HepG2 (cell line): ENCODE measurements around the gene MED15. TPM values are rescaled to one million over a fixed set of nuclear protein-coding genes. Genes with fewer than 3 reads are reported as not detected.

Experiments used
- ARNTL ChIP-seq: sonication (generic); formaldehyde crosslinking; IDR thresholded peaks from 2 replicates; pipeline ENCODE4 v1.4.0; 2020; ENCODE audit warnings: mild to moderate bottlenecking, missing genetic modification reagents
- CEBPB ChIP-seq: IDR thresholded peaks from 2 replicates; pipeline ENCODE4 v1.6.1; 2011; ENCODE audit warnings: low read depth, low read length, improper control_type of control experiment, borderline replicate concordance
- CEBPZ ChIP-seq: IDR thresholded peaks from 2 replicates; pipeline ENCODE4 v1.6.1; 2012; ENCODE audit warnings: low read length, improper control_type of control experiment
- HMG20B ChIP-seq: conservative IDR thresholded peaks from 2 replicates; pipeline ENCODE4 v1.6.1; 2016; ENCODE audit warnings: missing genetic modification reagents, missing compliant biosample characterization
- KDM4B ChIP-seq: sonication (generic); formaldehyde crosslinking; IDR thresholded peaks from 2 replicates; pipeline ENCODE4 v1.4.0; 2020; ENCODE audit warnings: missing genetic modification reagents
- MAFK ChIP-seq, 2 experiments: IDR thresholded peaks in 1 of 2; conservative IDR thresholded peaks in 1 of 2; 2 replicates each; pipeline ENCODE4 v1.6.1; 2011; ENCODE audit warnings: improper control_type of control experiment in 2 of 2, low read length in 2 of 2
- SKI ChIP-seq: fragments of 450-650 bp; IDR thresholded peaks from one replicate; pipeline ENCODE4 v1.6.1; 2018; ENCODE audit warnings: mild to moderate bottlenecking; ENCODE audit not compliant: partially characterized antibody
- SMC3 ChIP-seq: IDR thresholded peaks from 2 replicates; pipeline ENCODE4 v1.6.1; 2011; ENCODE audit warnings: low read length, improper control_type of control experiment
- SNAPC2 ChIP-seq: sonication (generic); formaldehyde crosslinking; IDR thresholded peaks from 2 replicates; pipeline ENCODE4 v1.8.1; 2022; ENCODE audit warnings: mild to moderate bottlenecking, missing genetic modification reagents
- TAF1 ChIP-seq: sonication (generic); formaldehyde crosslinking; IDR thresholded peaks from 2 replicates; pipeline ENCODE4 v1.4.0; 2020; ENCODE audit warnings: missing genetic modification reagents
- TBX2 ChIP-seq: sonication (generic); formaldehyde crosslinking; IDR thresholded peaks from 2 replicates; pipeline ENCODE4 v1.5.0; 2020; ENCODE audit warnings: missing genetic modification reagents, mild to moderate bottlenecking, borderline replicate concordance
- TEAD3 ChIP-seq: optimal IDR thresholded peaks from 2 replicates; pipeline ENCODE3; 2016; ENCODE audit warnings: borderline replicate concordance
- ZFP36L2 ChIP-seq: sonication (generic); formaldehyde crosslinking; IDR thresholded peaks from 2 replicates; pipeline ENCODE4 v1.4.0; 2020; ENCODE audit warnings: missing genetic modification reagents
- ZFP82 ChIP-seq: sonication (generic); formaldehyde crosslinking; IDR thresholded peaks from 2 replicates; pipeline ENCODE4 v1.5.1; 2020; ENCODE audit warnings: mild to moderate bottlenecking, missing genetic modification reagents, borderline replicate concordance
- ZMYM3 ChIP-seq: sonication (generic); formaldehyde crosslinking; IDR thresholded peaks from 2 replicates; pipeline ENCODE4 v1.5.1; 2020; ENCODE audit warnings: mild to moderate bottlenecking, missing genetic modification reagents
- ZNF224 ChIP-seq: sonication (generic); formaldehyde crosslinking; IDR thresholded peaks from 2 replicates; pipeline ENCODE4 v1.5.0; 2020; ENCODE audit warnings: mild to moderate bottlenecking, missing genetic modification reagents
- ZNF274 ChIP-seq: sonication (generic); formaldehyde crosslinking; IDR thresholded peaks from 2 replicates; pipeline ENCODE4 v1.5.1; 2020; ENCODE audit warnings: mild to moderate bottlenecking, missing genetic modification reagents
- ZNF558 ChIP-seq: sonication (generic); formaldehyde crosslinking; IDR thresholded peaks from 2 replicates; pipeline ENCODE4 v1.9.0; 2022; ENCODE audit warnings: mild to moderate bottlenecking, missing genetic modification reagents, borderline replicate concordance
- ZNF567 ChIP-seq: sonication (generic); formaldehyde crosslinking; IDR thresholded peaks from 2 replicates; pipeline ENCODE4 v1.8.1; 2023; ENCODE audit warnings: mild to moderate bottlenecking, missing genetic modification reagents, borderline replicate concordance
- ZNF574 ChIP-seq: sonication (generic); formaldehyde crosslinking; IDR thresholded peaks from 2 replicates; pipeline ENCODE4 v1.4.0; 2020; ENCODE audit warnings: missing genetic modification reagents
- ZNF619 ChIP-seq: sonication (generic); formaldehyde crosslinking; IDR thresholded peaks from 2 replicates; pipeline ENCODE4 v1.4.0; 2020; ENCODE audit warnings: mild to moderate bottlenecking, missing genetic modification reagents
- ZNF879 ChIP-seq: sonication (generic); formaldehyde crosslinking; IDR thresholded peaks from 2 replicates; pipeline ENCODE4 v1.8.1; 2023; ENCODE audit warnings: missing genetic modification reagents
- polyA plus RNA-seq, 8 experiments: library from polyadenylated mRNA; depleted of rRNA in 3 of 8; stranded (reverse) in 7 of 8; unstranded in 1 of 8; fragments of >200 nt; fragmentation: Illumina TruSeq in 4 of 8; extraction: Trizol in 4 of 8; gene quantifications; 2 replicates each; pipeline versions ENCODE4 v1.2.1 to v1.2.3, GENCODE V29; 2011 to 2016; ENCODE audit warnings: low read depth in 4 of 8, missing spikeins in 1 of 8, mixed read lengths in 1 of 8; ENCODE audit not compliant: insufficient read depth in 1 of 8
- total RNA-seq, 5 experiments: library from RNA; depleted of rRNA; stranded (reverse); fragments of >200 nt; fragmentation: Illumina TruSeq; extraction: Trizol; gene quantifications; 2 replicates each; pipeline ENCODE4 v1.2.3, GENCODE V29; 2016; ENCODE audit warnings: low read depth in 1 of 5
- TF ChIP-seq, protein P1 (sequence below): sonication (generic); formaldehyde crosslinking; IDR thresholded peaks from 2 replicates; pipeline ENCODE4 v1.4.0; 2020; ENCODE audit warnings: mild to moderate bottlenecking, missing genetic modification reagents

MED15 gene
- total and polyA plus RNA-seq, 2 of the 13 experiments (the other 11 are each of a cell fraction or from before 2014, with no cell fraction given) = 14.3 to 27.0 TPM

- TF ChIP-seq ZNF558 = no peak
- TF ChIP-seq SKI = no peak
- no peak for TF ChIP-seq SNAPC2 (CRISPR knock-in tag)
- peak; percentile 44; the same call in 1 of the 2 replicates for TF ChIP-seq ARNTL (CRISPR knock-in tag)
- no peak for TF ChIP-seq ZNF567 (CRISPR knock-in tag)
- TF ChIP-seq ZNF274 (CRISPR knock-in tag) = no peak
- TF ChIP-seq, protein P1, sequence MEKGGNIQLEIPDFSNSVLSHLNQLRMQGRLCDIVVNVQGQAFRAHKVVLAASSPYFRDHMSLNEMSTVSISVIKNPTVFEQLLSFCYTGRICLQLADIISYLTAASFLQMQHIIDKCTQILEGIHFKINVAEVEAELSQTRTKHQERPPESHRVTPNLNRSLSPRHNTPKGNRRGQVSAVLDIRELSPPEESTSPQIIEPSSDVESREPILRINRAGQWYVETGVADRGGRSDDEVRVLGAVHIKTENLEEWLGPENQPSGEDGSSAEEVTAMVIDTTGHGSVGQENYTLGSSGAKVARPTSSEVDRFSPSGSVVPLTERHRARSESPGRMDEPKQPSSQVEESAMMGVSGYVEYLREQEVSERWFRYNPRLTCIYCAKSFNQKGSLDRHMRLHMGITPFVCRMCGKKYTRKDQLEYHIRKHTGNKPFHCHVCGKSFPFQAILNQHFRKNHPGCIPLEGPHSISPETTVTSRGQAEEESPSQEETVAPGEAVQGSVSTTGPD (CRISPR knock-in tag) = no peak
- TF ChIP-seq TEAD3 = no peak
- peak; percentile 39; the same call in 1 of the 2 replicates for TF ChIP-seq TAF1 (CRISPR knock-in tag)
- TF ChIP-seq ZNF879 (CRISPR knock-in tag) = no peak
- TF ChIP-seq SMC3 = peak; percentile 48; the same call in 1 of the 2 replicates
- no peak for TF ChIP-seq CEBPB
- 0 out of 2 replicates have a peak, but pooled peaks have one; percentile 28 for TF ChIP-seq ZNF619 (CRISPR knock-in tag)
- no peak for TF ChIP-seq MAFK (conservative IDR thresholded peaks at IDR 0.05 in 1 of 2, IDR thresholded peaks at IDR 0.05 in 1 of 2; ENCODE audit: low read length in 2 of 2)
- peak; percentile 47 for TF ChIP-seq ZNF574 (CRISPR knock-in tag)
- peak; percentile 57; the same call in 1 of the 2 replicates for TF ChIP-seq KDM4B (CRISPR knock-in tag)
- TF ChIP-seq ZFP36L2 (CRISPR knock-in tag) = no peak
- no peak for TF ChIP-seq ZMYM3
- no peak for TF ChIP-seq CEBPZ
- 0 out of 2 replicates have a peak, but pooled peaks have one; percentile 36 for TF ChIP-seq HMG20B (CRISPR knock-in tag)
- no peak for TF ChIP-seq ZNF224 (CRISPR knock-in tag)
- no peak for TF ChIP-seq TBX2
- no peak for TF ChIP-seq ZFP82
These were observed 11.3 kb upstream of the MED15 start (continued) for GRCh38 chr22:20495861-20496681.
